ENCODE data around the gene FBLN2. TPM values are rescaled to one million over a fixed set of nuclear protein-coding genes. Genes with fewer than 3 reads are reported as not detected.
A peak's percentile ranks its signal among the peaks of the same experiment; 100 is the strongest.

The FBLN2 gene
- total RNA-seq, 1 experiment from 2014 or later, result 0.39 TPM

GRCh38 chr3:13513051-13513912 lies 35.6 kb upstream of the FBLN2 start:
- no peaks in the 10 kb centered on the region for H3K36me3 ChIP-seq (ENCODE audit: control insufficient read depth in 1 of 2, insufficient read depth in 2 of 2, low read length in 2 of 2)
- H3K4me2 ChIP-seq (ENCODE audit: low read length), result peak overlapping the region; percentile 74
- peak; percentile 68 for ATAC-seq
- ChIA-PET POLR2A (no interaction called here), RAD21 (ENCODE audit: low non-redundant PET in 1 of 2, low total read pairs in 2 of 2, uncharacterized antibody in 2 of 2, unreplicated experiment in 2 of 2) (no interaction called here), CTCF (interaction anchor here (1.2 to 2.0 kb wide), 2 partner anchors 135 kb away, joined by 6 to 7 read pairs; no protein-coding TSS in a partner anchor)
- H3K9me2 ChIP-seq (ENCODE audit: insufficient read depth), result no peaks in the 10 kb centered on the region
- TF ChIP-seq REST (IDR thresholded peaks at IDR 0.05; ENCODE audit: low read depth), result no peak
- no peak for TF ChIP-seq EGR1 (IDR thresholded peaks at IDR 0.05; ENCODE audit: low read depth)
- TF ChIP-seq SIN3A (IDR thresholded peaks at IDR 0.05; ENCODE audit: low read depth), result no peak
- no peak for TF ChIP-seq ZNF274 (IDR thresholded peaks at IDR 0.05; ENCODE audit: low read depth, low read length)
- BruUV-seq (replicated peaks), result no TSS peak
- H3K9me3 ChIP-seq (ENCODE audit: control insufficient read depth in 1 of 2, insufficient read depth in 1 of 2, low read depth in 1 of 2, low read length in 2 of 2), result no peaks in the 10 kb centered on the region
- H3K4me3 ChIP-seq (replicated peaks in 1 of 2; ENCODE audit: low read depth in 1 of 2, low read length in 2 of 2), result peak overlapping the region; percentile 2 to 41; a peak in 3 of 4 replicates
- no peak for DNase-seq (ENCODE audit: low read depth, low spot score)
- H3K79me2 ChIP-seq (ENCODE audit: insufficient read depth, low read length), result no peaks in the 10 kb centered on the region
- peak overlapping the region; percentile 67 for H2AFZ ChIP-seq (ENCODE audit: low read depth, low read length, poor library complexity, severe bottlenecking)
- H3K4me1 ChIP-seq (ENCODE audit: control insufficient read depth in 1 of 2, insufficient read depth in 2 of 2, low read length in 2 of 2), result peaks cover 17 to 20% of the 10 kb centered on the region in 2 experiments
- H3K27me3 ChIP-seq (ENCODE audit: insufficient read depth, low read length), result no peaks in the 10 kb centered on the region
- H3K27ac ChIP-seq (ENCODE audit: low read depth, low read length), result no peak overlapping the region
- peak overlapping the region; percentile 38 for H3K9ac ChIP-seq (ENCODE audit: low read length)
- intact Hi-C loops (cut with micrococcal nuclease), result no loop called here
- H4K20me1 ChIP-seq (ENCODE audit: insufficient read depth), result no peaks in the 10 kb centered on the region

Measured in HCT116 (cell line).